Raji (cell line): ENCODE measurements around the gene GRK5.

Experiments used
- POLR2A ChIP-seq: IDR thresholded peaks from 2 replicates; pipeline ENCODE4 v1.6.1; 2011; ENCODE audit warnings: low read depth, low read length, control low read depth; ENCODE audit not compliant: insufficient read depth

GRK5 gene

GRCh38 chr10:119497243-119497642 is 289.9 kb downstream of the GRK5 start:
- TF ChIP-seq POLR2A, result no peak

DNA sequence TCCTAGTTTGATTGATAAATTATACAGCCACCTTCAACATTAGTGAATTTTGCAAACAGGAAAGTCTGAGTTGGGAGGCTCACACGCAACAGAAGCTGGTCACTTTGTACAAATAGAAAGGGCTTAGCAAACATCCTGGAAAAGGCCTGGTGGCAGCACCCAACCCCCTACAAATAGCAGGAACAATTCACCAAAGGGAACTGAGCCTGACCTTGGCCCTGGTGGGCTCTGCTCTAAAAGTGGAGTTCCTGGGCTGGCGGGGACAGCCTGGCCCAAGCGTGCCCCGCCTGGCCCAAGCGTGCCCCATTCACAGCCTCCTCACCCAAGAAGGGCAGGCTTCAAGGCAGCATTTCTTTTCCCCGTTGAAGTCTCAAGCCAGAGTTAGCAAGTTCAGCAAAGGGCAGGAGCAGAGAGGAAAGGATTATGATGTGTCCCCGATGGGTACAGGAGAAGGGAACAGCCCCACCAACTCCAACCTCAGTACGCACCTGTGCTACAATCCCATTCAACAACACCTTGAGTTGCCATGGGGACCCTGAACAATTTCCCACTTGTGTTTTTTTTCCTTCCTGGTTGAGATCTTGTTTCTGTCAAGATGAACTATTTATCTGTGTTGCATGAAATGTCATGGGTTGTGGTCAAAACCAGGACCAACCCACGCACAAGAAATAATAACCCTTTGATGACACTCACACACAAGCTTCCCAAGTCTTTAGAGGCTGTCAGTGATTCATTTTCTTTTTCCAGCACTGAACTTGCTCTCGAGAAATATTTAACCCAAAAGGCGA is 291.7 kb downstream of the GRK5 start:
- TF ChIP-seq POLR2A, result no peak

DNA sequence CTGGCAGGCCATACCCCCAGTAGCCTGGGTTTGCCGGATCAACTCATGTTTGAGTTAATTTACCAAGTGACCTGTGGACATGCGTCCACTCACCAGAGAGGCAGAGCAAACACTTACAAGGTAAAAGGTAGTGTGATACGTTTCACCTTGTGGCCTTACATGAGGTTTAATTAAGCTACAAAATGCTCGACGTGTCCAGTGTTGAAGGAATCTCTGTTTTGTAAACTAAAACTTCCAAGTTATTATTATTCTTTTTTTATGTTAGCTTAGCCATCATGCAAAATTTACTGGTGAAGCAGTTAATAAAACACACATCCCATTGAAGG is 292.3 kb downstream of the GRK5 start:
- no peak for TF ChIP-seq POLR2A

DNA sequence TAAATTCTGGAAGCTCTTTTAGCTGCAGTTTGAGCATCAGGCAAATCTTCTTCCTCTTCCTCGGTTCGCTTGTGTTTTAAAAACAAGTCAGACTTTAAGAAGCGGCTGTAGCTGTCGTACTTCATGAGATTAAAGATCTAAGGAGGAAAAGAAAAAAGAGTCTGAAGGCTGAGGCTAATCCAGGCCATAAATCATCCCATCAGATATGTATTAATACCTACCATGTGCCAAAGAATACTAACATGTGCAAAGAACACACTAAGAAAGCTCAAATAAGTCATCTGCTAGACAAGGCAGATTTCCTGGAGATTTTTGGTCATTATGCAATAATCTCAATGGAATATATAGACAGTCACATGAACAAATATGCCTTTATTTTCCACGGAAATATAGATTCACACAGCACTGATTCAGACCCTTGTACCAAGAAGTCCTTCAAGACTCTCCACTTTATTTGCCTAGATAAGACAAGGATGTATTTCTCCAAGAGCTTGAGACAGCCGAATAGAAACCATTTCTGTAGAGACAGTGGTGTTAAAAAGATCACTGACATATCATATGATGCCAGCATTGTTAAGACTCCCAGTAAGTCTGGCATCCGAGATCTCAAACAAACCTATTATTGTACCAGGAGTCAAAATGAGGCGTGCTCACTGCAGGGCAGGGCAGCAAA is 292.9 kb downstream of the GRK5 start:
- no peak for TF ChIP-seq POLR2A

DNA sequence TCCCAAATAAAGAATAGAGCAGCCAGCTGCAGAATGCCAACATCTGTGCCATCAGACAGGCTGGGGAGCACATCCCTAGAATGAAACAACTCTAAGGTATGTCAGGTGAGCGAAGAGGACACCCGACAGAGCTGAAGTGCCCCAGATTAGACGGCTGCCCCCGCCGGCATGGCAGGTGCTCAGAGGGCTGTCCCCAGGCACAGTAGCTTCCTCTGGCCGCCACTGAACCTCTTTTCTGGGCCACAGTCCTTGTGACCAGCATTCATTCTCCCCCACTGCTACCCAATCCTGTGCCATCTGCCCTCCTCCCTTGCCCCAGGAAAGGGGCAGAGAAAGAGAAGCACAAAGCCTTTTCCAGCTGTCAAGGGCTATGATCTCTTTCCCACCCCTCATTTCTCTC is 293.4 kb downstream of the GRK5 start:
- TF ChIP-seq POLR2A, result no peak

- TF ChIP-seq POLR2A, result no peak
Observed at GRCh38 chr10:119501690-119502089, 294.3 kb downstream of the GRK5 start.

GRCh38 chr10:119502209-119502608 is 294.8 kb downstream of the GRK5 start:
- no peak for TF ChIP-seq POLR2A

- no peak for TF ChIP-seq POLR2A
Observed at GRCh38 chr10:119502618-119503155, 295.3 kb downstream of the GRK5 start.

- no peak for TF ChIP-seq POLR2A
Observed at GRCh38 chr10:119503821-119504220, 296.4 kb downstream of the GRK5 start.

DNA sequence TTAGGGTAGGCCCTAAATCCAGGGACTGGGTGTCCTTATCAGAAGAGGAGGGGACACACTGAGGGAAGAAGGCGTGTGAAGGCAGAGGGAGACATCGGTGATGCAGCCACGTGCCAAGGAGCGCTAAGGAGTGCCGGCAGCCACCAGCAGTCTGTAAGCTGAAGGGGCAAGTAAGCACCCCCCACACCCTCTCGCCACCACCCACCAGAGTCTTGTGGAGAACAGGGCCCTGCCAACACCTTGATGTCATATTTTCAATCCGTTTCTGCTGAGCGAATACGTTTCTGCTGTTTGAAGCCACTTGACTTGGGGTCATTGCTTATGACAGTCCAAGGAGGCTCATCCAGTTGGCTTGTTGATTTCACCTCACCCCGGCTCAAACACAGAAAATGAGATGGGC is 297.3 kb downstream of the GRK5 start:
- TF ChIP-seq POLR2A, result no peak

GRCh38 chr10:119505131-119505551 is 297.8 kb downstream of the GRK5 start:
- TF ChIP-seq POLR2A, result no peak
